ENCODE measurements around the gene CRNN.

- TF ChIP-seq POLR2A (IDR thresholded peaks at IDR 0.05) = no peak
- no peak for TF ChIP-seq CTCF (IDR thresholded peaks at IDR 0.05 in 4 of 5, conservative IDR thresholded peaks at IDR 0.05 in 1 of 5)
These were observed 28.2 kb upstream of the CRNN start for GRCh38 chr1:152442301-152442700.
